A673 (cell line): ENCODE results near the gene ADD3. TPM values are rescaled to one million over a fixed set of nuclear protein-coding genes. Genes with fewer than 3 reads are reported as not detected.

Experiments
- BruUV-seq: library from RNA; stranded (reverse); fragments of 400-500 nt; replicated peaks from 2 replicates; lab custom pipeline; 2021; lab: Mats Ljungman, UMichigan
- CTCF ChIA-PET: fragments of 300-600 bp; sonication (Branson Sonifier 250); formaldehyde crosslinking; loops from one replicate; lab custom pipeline; 2022; ENCODE audit warnings: antibody characterized with exemption; lab: Charles Lee
- POLR2A ChIA-PET: fragments of 300-600 bp; sonication (Branson Sonifier 250); formaldehyde crosslinking; loops from one replicate; lab custom pipeline; 2022; ENCODE audit warnings: antibody characterized with exemption; ENCODE audit not compliant: low non-redundant PET; lab: Charles Lee
- DNase-seq: peaks from one replicate; pipeline ENCODE4 v3.0.0-alpha.2; 2015; ENCODE audit warnings: low spot score
- H3K27ac ChIP-seq: fragments of 200-600 bp; sonication (generic); 2 replicates; pipeline ENCODE4 v1.5.1; 2016; ENCODE audit warnings: mixed run types, low read depth, mild to moderate bottlenecking, mixed read lengths, antibody characterized with exemption, low read length; ENCODE audit not compliant: poor library complexity, severe bottlenecking
- H3K27me3 ChIP-seq: fragments of 200-600 bp; sonication (generic); replicated peaks from 2 replicates; pipeline ENCODE4 v1.6.1; 2017; ENCODE audit warnings: mixed run types, low read depth, mild to moderate bottlenecking, mixed read lengths, antibody characterized with exemption, low read length; ENCODE audit not compliant: insufficient read depth, poor library complexity
- H3K36me3 ChIP-seq: fragments of 200-600 bp; sonication (generic); 2 replicates; pipeline ENCODE4 v1.6.1; 2016; ENCODE audit warnings: mixed run types, mild to moderate bottlenecking, mixed read lengths, antibody characterized with exemption, low read length; ENCODE audit not compliant: insufficient read depth, poor library complexity, severe bottlenecking
- H3K4me1 ChIP-seq: fragments of 200-600 bp; sonication (generic); 2 replicates; pipeline ENCODE4 v1.6.1; 2017; ENCODE audit warnings: mixed run types, mild to moderate bottlenecking, mixed read lengths, antibody characterized with exemption, low read length; ENCODE audit not compliant: insufficient read depth, poor library complexity, severe bottlenecking
- H3K4me3 ChIP-seq: fragments of 200-600 bp; sonication (generic); 2 replicates; pipeline ENCODE4 v1.5.1; 2016; ENCODE audit warnings: low read depth, mixed run types, mild to moderate bottlenecking, mixed read lengths, low read length; ENCODE audit not compliant: poor library complexity, severe bottlenecking
- H3K9me3 ChIP-seq: fragments of 200-600 bp; sonication (generic); 2 replicates; pipeline ENCODE4 v1.6.1; 2016; ENCODE audit warnings: mixed run types, low read depth, mild to moderate bottlenecking, mixed read lengths, antibody characterized with exemption, low read length; ENCODE audit not compliant: poor library complexity, severe bottlenecking
- CTCF ChIP-seq: fragments of 300-800, 200-600 bp; sonication (generic); conservative IDR thresholded peaks from 2 replicates; pipeline ENCODE4 v1.5.1; 2017; ENCODE audit warnings: low read depth, mild to moderate bottlenecking, antibody characterized with exemption, low read length, moderate library complexity, mixed read lengths
- EZH2 ChIP-seq: fragments of 200-600 bp; sonication (generic); IDR thresholded peaks from 2 replicates; pipeline ENCODE4 v1.6.1; 2017; ENCODE audit warnings: borderline replicate concordance, low read depth, mild to moderate bottlenecking, mixed read lengths, antibody characterized with exemption, low read length; ENCODE audit not compliant: poor library complexity, severe bottlenecking
- intact Hi-C: fragments of 100-400 bp; cut with micrococcal nuclease; formaldehyde crosslinking; loops from one replicate; pipeline ENCODE4 v1.10.0; 2022; ENCODE audit not compliant: unreplicated experiment
- total RNA-seq: library from RNA; stranded (reverse); gene quantifications from 2 replicates; pipeline ENCODE4 v1.2.3, GENCODE V29; 2021

Gene ADD3
- total RNA-seq, 1 experiment from 2014 or later = 82.9 TPM

GRCh38 chr10:110088367-110089104, 80.8 kb downstream of the ADD3 start:
- intact Hi-C loops = no loop called here
- CTCF ChIA-PET = no interaction called here
- no peak for TF ChIP-seq EZH2
- TF ChIP-seq CTCF = no peak

GRCh38 chr10:110091830-110092229, 84.0 kb downstream of the ADD3 start:
- H3K27me3 ChIP-seq = no peaks in the 10 kb centered on the region
- POLR2A ChIA-PET = no interaction called here
- H3K4me1 ChIP-seq = peaks cover 11% of the 10 kb centered on the region
- DNase-seq = no peak
- H3K27ac ChIP-seq = no peak overlapping the region
- TF ChIP-seq CTCF (no peak), EZH2 (no peak)
- H3K9me3 ChIP-seq = no peaks in the 10 kb centered on the region
- H3K36me3 ChIP-seq = no peaks in the 10 kb centered on the region
- intact Hi-C loops = no loop called here
- H3K4me3 ChIP-seq = no peak overlapping the region
- BruUV-seq = no TSS peak
- CTCF ChIA-PET = no interaction called here

More at GRCh38 chr10:110088367-110089104, 80.8 kb downstream of the ADD3 start:
- no peaks in the 10 kb centered on the region for H3K27me3 ChIP-seq
- no peak overlapping the region for H3K4me3 ChIP-seq
- no TSS peak for BruUV-seq
- no peak overlapping the region for H3K27ac ChIP-seq
- no peaks in the 10 kb centered on the region for H3K9me3 ChIP-seq
- no peak for DNase-seq
- no peaks in the 10 kb centered on the region for H3K36me3 ChIP-seq
- H3K4me1 ChIP-seq = peaks cover 25% of the 10 kb centered on the region
- POLR2A ChIA-PET = no interaction called here

GRCh38 chr10:110093722-110094121, 85.9 kb downstream of the ADD3 start:
- no TSS peak for BruUV-seq
- intact Hi-C loops = no loop called here
- Histone ChIP-seq H3K4me3 (no peak overlapping the region), H3K36me3 (no peaks in the 10 kb centered on the region), H3K4me1 (peaks cover 5% of the 10 kb centered on the region), H3K9me3 (no peaks in the 10 kb centered on the region), H3K27ac (no peak overlapping the region), H3K27me3 (no peaks in the 10 kb centered on the region)
- DNase-seq = no peak
- ChIA-PET CTCF (no interaction called here), POLR2A (no interaction called here)
- no peak for TF ChIP-seq CTCF
- TF ChIP-seq EZH2 = no peak
